ENCODE measurements around the gene NGFR.
"Not testable (repeated sequence)": the region's sequence is repeated elsewhere in the genome, so short reads cannot be mapped to it uniquely, and the experiment has no call there.

The NGFR gene

GRCh38 chr17:49496867-49497147 lies 1.7 kb downstream of the NGFR start:
- DNase-seq = no peak

GRCh38 chr17:49497148-49498028 lies 2.3 kb downstream of the NGFR start:
- peak; percentile 13 for DNase-seq

- no peak for DNase-seq
Measured at GRCh38 chr17:49498029-49498615, 3.0 kb downstream of the NGFR start.

- no peak for DNase-seq
Measured at GRCh38 chr17:49501496-49501895, 6.4 kb downstream of the NGFR start.

GRCh38 chr17:49502254-49502653 lies 7.2 kb downstream of the NGFR start:
- no peak for DNase-seq

GRCh38 chr17:49502680-49503079 lies 7.6 kb downstream of the NGFR start:
- not testable (repeated sequence) for DNase-seq

- no peak for DNase-seq
Measured at GRCh38 chr17:49504369-49504768, 9.3 kb downstream of the NGFR start.

GRCh38 chr17:49505854-49506253 lies 10.8 kb downstream of the NGFR start:
- no peak for DNase-seq

GRCh38 chr17:49506282-49506681 lies 11.2 kb downstream of the NGFR start:
- no peak for DNase-seq

- no peak for DNase-seq
Measured at GRCh38 chr17:49508061-49508865, 13.2 kb downstream of the NGFR start.

- DNase-seq = no peak
Measured at GRCh38 chr17:49508866-49509587, 13.9 kb downstream of the NGFR start.

GRCh38 chr17:49509588-49509917 lies 14.5 kb downstream of the NGFR start:
- DNase-seq = no peak

- DNase-seq = no peak
Measured at GRCh38 chr17:49510059-49510719, 15.1 kb downstream of the NGFR start.

GRCh38 chr17:49510720-49511110 lies 15.6 kb downstream of the NGFR start:
- DNase-seq = no peak

- no peak for DNase-seq
Measured at GRCh38 chr17:49511810-49512209, 16.7 kb downstream of the NGFR start.

GRCh38 chr17:49512296-49513043 lies 17.4 kb downstream of the NGFR start:
- DNase-seq = no peak

- DNase-seq = no peak
Measured at GRCh38 chr17:49513044-49513395, 17.9 kb downstream of the NGFR start.

- DNase-seq = no peak
Measured at GRCh38 chr17:49513641-49514040, 18.5 kb downstream of the NGFR start.

GRCh38 chr17:49514071-49514721 lies 19.1 kb downstream of the NGFR start:
- DNase-seq = no peak

- peak; percentile 91 for DNase-seq
Measured at GRCh38 chr17:49515196-49515770, 20.2 kb downstream of the NGFR start.

GRCh38 chr17:49516180-49516579 lies 21.1 kb downstream of the NGFR start:
- no peak for DNase-seq
